ENCODE data around the gene TCEA2.

DNA sequence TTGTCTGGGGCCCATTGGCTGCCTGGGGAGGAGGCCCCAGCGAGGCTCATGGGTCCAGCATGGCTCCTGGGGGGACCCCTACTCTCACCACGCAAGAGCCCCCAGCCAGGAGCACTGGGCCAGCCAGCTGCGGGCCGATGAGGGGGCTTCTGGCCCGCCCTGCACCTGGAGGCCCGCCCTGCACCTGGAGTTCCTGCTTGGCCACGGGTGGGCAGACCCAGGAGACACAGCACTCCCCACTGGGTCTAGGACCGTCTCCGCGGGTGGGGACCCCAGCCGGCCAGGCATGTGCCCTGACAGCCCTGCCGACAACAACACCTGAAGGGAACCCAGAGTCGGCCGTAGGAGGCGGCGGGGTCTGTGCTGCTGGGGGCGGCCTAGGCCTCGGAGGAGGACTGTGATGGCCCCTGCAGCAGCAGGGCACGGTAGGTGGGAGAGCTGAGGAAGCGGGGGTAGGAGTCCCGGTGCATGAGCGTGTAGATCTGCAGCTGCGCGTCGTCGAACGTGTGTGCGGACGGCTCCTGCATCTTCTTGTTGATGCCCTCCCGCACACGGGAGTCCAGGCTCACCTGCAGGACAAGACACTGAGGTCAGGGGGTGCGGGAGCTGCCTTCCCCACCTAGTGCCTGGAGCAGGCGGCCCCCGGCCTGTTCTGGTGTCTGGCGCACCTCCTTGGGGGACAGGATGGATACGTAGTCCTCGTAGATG lies 10.6 kb downstream of the TCEA2 start:
- no peak for TF ChIP-seq CTCF (IDR thresholded peaks at IDR 0.05)
- no peak for TF ChIP-seq POLR2A (IDR thresholded peaks at IDR 0.05)
